ENCODE data around the gene TTC23.

TTC23 gene

GRCh38 chr15:99096173-99096893, 153.0 kb downstream of the TTC23 start:
- H2AFZ ChIP-seq (ENCODE audit: low read length, unreplicated experiment): no peak overlapping the region
- H3K27me3 ChIP-seq (ENCODE audit: insufficient read depth, low read length): peaks cover 20% of the 10 kb centered on the region
- no peak overlapping the region for H3K27ac ChIP-seq (ENCODE audit: low read depth, low read length)
- H3K36me3 ChIP-seq (ENCODE audit: insufficient read depth, low read length): no peaks in the 10 kb centered on the region
- H3K4me1 ChIP-seq (ENCODE audit: control insufficient read depth, insufficient read depth, low read length, unreplicated experiment): no peaks in the 10 kb centered on the region
- H3K4me3 ChIP-seq (ENCODE audit: low read depth, low read length): no peak overlapping the region
- no peaks in the 10 kb centered on the region for H3K79me2 ChIP-seq (ENCODE audit: control insufficient read depth, insufficient read depth, low read length, unreplicated experiment)

- Histone ChIP-seq H3K79me2 (ENCODE audit: control insufficient read depth, insufficient read depth, low read length, unreplicated experiment) (no peaks in the 10 kb centered on the region), H3K27ac (ENCODE audit: low read depth, low read length) (no peak overlapping the region), H3K27me3 (ENCODE audit: insufficient read depth, low read length) (peaks cover 19% of the 10 kb centered on the region), H3K4me3 (ENCODE audit: low read depth, low read length) (no peak overlapping the region), H3K36me3 (ENCODE audit: insufficient read depth, low read length) (no peaks in the 10 kb centered on the region), H2AFZ (ENCODE audit: low read length, unreplicated experiment) (no peak overlapping the region), H3K4me1 (ENCODE audit: control insufficient read depth, insufficient read depth, low read length, unreplicated experiment) (no peaks in the 10 kb centered on the region)
Observed at GRCh38 chr15:99095626-99096025, 153.8 kb downstream of the TTC23 start.

GRCh38 chr15:99092554-99093172, 156.7 kb downstream of the TTC23 start:
- Histone ChIP-seq H3K36me3 (ENCODE audit: insufficient read depth, low read length) (no peaks in the 10 kb centered on the region), H3K79me2 (ENCODE audit: control insufficient read depth, insufficient read depth, low read length, unreplicated experiment) (no peaks in the 10 kb centered on the region), H3K4me1 (ENCODE audit: control insufficient read depth, insufficient read depth, low read length, unreplicated experiment) (no peaks in the 10 kb centered on the region), H3K27ac (ENCODE audit: low read depth, low read length) (no peak overlapping the region), H2AFZ (ENCODE audit: low read length, unreplicated experiment) (no peak overlapping the region), H3K4me3 (ENCODE audit: low read depth, low read length) (no peak overlapping the region), H3K27me3 (ENCODE audit: insufficient read depth, low read length) (peaks cover 5% of the 10 kb centered on the region; the same call in 1 of the 2 replicates)

GRCh38 chr15:99090938-99091337, 158.4 kb downstream of the TTC23 start:
- Histone ChIP-seq H2AFZ (ENCODE audit: low read length, unreplicated experiment) (no peak overlapping the region), H3K27me3 (ENCODE audit: insufficient read depth, low read length) (peaks cover 5% of the 10 kb centered on the region; the same call in 1 of the 2 replicates), H3K27ac (ENCODE audit: low read depth, low read length) (no peak overlapping the region), H3K4me3 (ENCODE audit: low read depth, low read length) (no peak overlapping the region), H3K4me1 (ENCODE audit: control insufficient read depth, insufficient read depth, low read length, unreplicated experiment) (no peaks in the 10 kb centered on the region), H3K79me2 (ENCODE audit: control insufficient read depth, insufficient read depth, low read length, unreplicated experiment) (no peaks in the 10 kb centered on the region), H3K36me3 (ENCODE audit: insufficient read depth, low read length) (no peaks in the 10 kb centered on the region)

GRCh38 chr15:99090011-99090699, 159.2 kb downstream of the TTC23 start:
- Histone ChIP-seq H3K79me2 (ENCODE audit: control insufficient read depth, insufficient read depth, low read length, unreplicated experiment) (no peaks in the 10 kb centered on the region), H3K4me1 (ENCODE audit: control insufficient read depth, insufficient read depth, low read length, unreplicated experiment) (no peaks in the 10 kb centered on the region), H3K4me3 (ENCODE audit: low read depth, low read length) (no peak overlapping the region), H3K27ac (ENCODE audit: low read depth, low read length) (no peak overlapping the region), H3K27me3 (ENCODE audit: insufficient read depth, low read length) (peaks cover 3% of the 10 kb centered on the region; the same call in 1 of the 2 replicates), H2AFZ (ENCODE audit: low read length, unreplicated experiment) (no peak overlapping the region), H3K36me3 (ENCODE audit: insufficient read depth, low read length) (no peaks in the 10 kb centered on the region)

- Histone ChIP-seq H3K27ac (ENCODE audit: low read depth, low read length) (no peak overlapping the region), H3K79me2 (ENCODE audit: control insufficient read depth, insufficient read depth, low read length, unreplicated experiment) (no peaks in the 10 kb centered on the region), H3K4me1 (ENCODE audit: control insufficient read depth, insufficient read depth, low read length, unreplicated experiment) (no peaks in the 10 kb centered on the region), H2AFZ (ENCODE audit: low read length, unreplicated experiment) (no peak overlapping the region), H3K36me3 (ENCODE audit: insufficient read depth, low read length) (no peaks in the 10 kb centered on the region), H3K4me3 (ENCODE audit: low read depth, low read length) (no peak overlapping the region), H3K27me3 (ENCODE audit: insufficient read depth, low read length) (peaks cover 9% of the 10 kb centered on the region)
Observed at GRCh38 chr15:99087405-99087943, 161.9 kb downstream of the TTC23 start.

- H2AFZ ChIP-seq (ENCODE audit: low read length, unreplicated experiment): no peak overlapping the region
- H3K27me3 ChIP-seq (ENCODE audit: insufficient read depth, low read length): peaks cover 14% of the 10 kb centered on the region
- H3K79me2 ChIP-seq (ENCODE audit: control insufficient read depth, insufficient read depth, low read length, unreplicated experiment): no peaks in the 10 kb centered on the region
- no peak overlapping the region for H3K4me3 ChIP-seq (ENCODE audit: low read depth, low read length)
- H3K27ac ChIP-seq (ENCODE audit: low read depth, low read length): no peak overlapping the region
- no peaks in the 10 kb centered on the region for H3K36me3 ChIP-seq (ENCODE audit: insufficient read depth, low read length)
- H3K4me1 ChIP-seq (ENCODE audit: control insufficient read depth, insufficient read depth, low read length, unreplicated experiment): no peaks in the 10 kb centered on the region
Observed at GRCh38 chr15:99086327-99086667, 163.1 kb downstream of the TTC23 start.
